CD14-positive monocyte (primary cell): ENCODE results near the gene APCDD1. TPM values are rescaled to one million over a fixed set of nuclear protein-coding genes. Genes with fewer than 3 reads are reported as not detected.

Experiments
- DNase-seq, 3 donors: peaks; one replicate each; pipeline ENCODE4 v3.0.0-alpha.2; 2011 to 2022
- H2AFZ ChIP-seq: 2 replicates; pipeline ENCODE4 v1.6.0; 2012; ENCODE audit warnings: mild to moderate bottlenecking, low read depth, low read length, inconsistent platforms; ENCODE audit not compliant: insufficient read depth, poor library complexity, severe bottlenecking
- H3K27ac ChIP-seq, 2 donors: 1 replicate in 1 of 2; 2 replicates in 1 of 2; pipeline ENCODE4 v1.5.1; 2012 to 2013; ENCODE audit warnings: low read length in 2 of 2, control low read depth in 1 of 2, inconsistent platforms in 1 of 2, low read depth in 1 of 2, mild to moderate bottlenecking in 1 of 2
- H3K27me3 ChIP-seq, 2 donors: one replicate each; pipeline versions ENCODE4 v1.6.0 to v1.6.1; 2011 to 2013; ENCODE audit warnings: low read length in 2 of 2; ENCODE audit not compliant: control insufficient read depth in 2 of 2, insufficient read depth in 2 of 2
- H3K36me3 ChIP-seq, 2 donors: replicated peaks in 1 of 2; 1 replicate in 1 of 2; 2 replicates in 1 of 2; pipeline versions ENCODE4 v1.5.1 to v1.6.1; 2012 to 2013; ENCODE audit warnings: low read length in 2 of 2, control low read depth in 1 of 2, inconsistent platforms in 1 of 2, mild to moderate bottlenecking in 1 of 2; ENCODE audit not compliant: insufficient read depth in 2 of 2, control insufficient read depth in 1 of 2
- H3K4me1 ChIP-seq, 2 donors: 1 replicate in 1 of 2; 2 replicates in 1 of 2; pipeline versions ENCODE4 v1.5.1 to v1.6.1; 2012 to 2013; ENCODE audit warnings: low read length in 2 of 2, control low read depth in 1 of 2, inconsistent platforms in 1 of 2, mild to moderate bottlenecking in 1 of 2, moderate library complexity in 1 of 2; ENCODE audit not compliant: insufficient read depth in 2 of 2, control insufficient read depth in 1 of 2
- H3K4me2 ChIP-seq: replicated peaks from 2 replicates; pipeline ENCODE3; 2012; ENCODE audit warnings: low read length, moderate library complexity, mild to moderate bottlenecking; ENCODE audit not compliant: poor library complexity, severe bottlenecking; ENCODE audit errors: extremely low read depth
- H3K4me3 ChIP-seq, 3 experiments: fragments of 200-600 bp in 1 of 3; sonication (generic) in 1 of 3; replicated peaks in 1 of 3; 1 replicate in 2 of 3; 2 replicates in 1 of 3; pipeline ENCODE4 v1.5.1; 2011 to 2013; ENCODE audit warnings: low read length in 3 of 3, mild to moderate bottlenecking in 3 of 3, control low read depth in 2 of 3, low read depth in 2 of 3, inconsistent platforms in 1 of 3, moderate library complexity in 1 of 3
- H3K79me2 ChIP-seq: 2 replicates; pipeline ENCODE4 v1.6.0; 2012; ENCODE audit warnings: mild to moderate bottlenecking, control low read depth, inconsistent platforms, low read length, moderate library complexity; ENCODE audit not compliant: insufficient read depth
- H3K9ac ChIP-seq: 2 replicates; pipeline ENCODE4 v1.6.0; 2017; ENCODE audit warnings: low read length, mild to moderate bottlenecking; ENCODE audit not compliant: insufficient read depth, poor library complexity, severe bottlenecking
- H3K9me3 ChIP-seq, 2 donors: replicated peaks in 1 of 2; 1 replicate in 1 of 2; 2 replicates in 1 of 2; pipeline versions ENCODE4 v1.5.1 to v1.6.1; 2012 to 2013; ENCODE audit warnings: low read length in 2 of 2, control low read depth in 1 of 2; ENCODE audit not compliant: control insufficient read depth in 1 of 2, insufficient read depth in 1 of 2
- H4K20me1 ChIP-seq: 2 replicates; pipeline ENCODE4 v1.6.0; 2012; ENCODE audit warnings: mild to moderate bottlenecking, low read length, control low read depth, moderate library complexity; ENCODE audit not compliant: insufficient read depth
- H3K27ac Mint-ChIP-seq, 7 donors: one replicate each; pipeline ENCODE4 v1.8.0; 2020; ENCODE audit warnings: mild to moderate bottlenecking in 7 of 7, mixed read lengths in 7 of 7, moderate library complexity in 6 of 7, inconsistent platforms in 2 of 7
- H3K27me3 Mint-ChIP-seq, 3 donors: one replicate each; pipeline ENCODE4 v1.8.0; 2021 to 2022; ENCODE audit warnings: low read depth in 3 of 3, mild to moderate bottlenecking in 3 of 3, mixed read lengths in 3 of 3, moderate library complexity in 3 of 3, inconsistent platforms in 1 of 3
- H3K36me3 Mint-ChIP-seq, 2 donors: one replicate each; pipeline ENCODE4 v1.8.0; 2020; ENCODE audit warnings: mixed read lengths in 2 of 2, inconsistent platforms in 1 of 2, mild to moderate bottlenecking in 1 of 2
- H3K4me1 Mint-ChIP-seq: one replicate; pipeline ENCODE4 v1.8.0; 2020; ENCODE audit warnings: mild to moderate bottlenecking, mixed read lengths
- H3K4me3 Mint-ChIP-seq, 2 donors: one replicate each; pipeline ENCODE4 v1.8.0; 2020; ENCODE audit warnings: mild to moderate bottlenecking in 2 of 2, mixed read lengths in 2 of 2, moderate library complexity in 1 of 2
- H3K9me3 Mint-ChIP-seq, 7 donors: one replicate each; pipeline ENCODE4 v1.8.0; 2020 to 2022; ENCODE audit warnings: mixed read lengths in 7 of 7, mild to moderate bottlenecking in 6 of 7, moderate library complexity in 6 of 7, inconsistent platforms in 2 of 7
- WGBS: methylation state at CpG from one replicate; pipeline ENCODE4 v1.1.5; 2013; ENCODE audit warnings: missing lambda C conversion rate; ENCODE audit not compliant: insufficient coverage; 5-methylcytosine and 5-hydroxymethylcytosine counted together
- intact Hi-C, 2 donors: fragments of 100-400 bp; cut with micrococcal nuclease; formaldehyde crosslinking; loops; one replicate each; pipeline versions ENCODE4 v1.15.0 to v1.15.1; 2023
- polyA plus RNA-seq, 3 donors: library from polyadenylated mRNA; depleted of rRNA in 1 of 3; unstranded in 2 of 3; stranded (reverse) in 1 of 3; fragments of 300-500 nt in 2 of 3; fragments of >200 nt in 1 of 3; fragmentation: Illumina TruSeq in 2 of 3; gene quantifications; 1 replicate in 2 of 3; 2 replicates in 1 of 3; pipeline ENCODE4 v1.2.3, GENCODE V29; 2012 to 2021
- TF ChIP-seq, protein P1 (sequence below): fragments of 200-600 bp; IDR thresholded peaks from one replicate; pipeline ENCODE4 v1.8.0; 2022; ENCODE audit warnings: antibody characterized with exemption, mild to moderate bottlenecking

The APCDD1 gene
- polyA plus RNA-seq, 3 donors = 1.2 to 4.8 (median 1.6) TPM

DNA sequence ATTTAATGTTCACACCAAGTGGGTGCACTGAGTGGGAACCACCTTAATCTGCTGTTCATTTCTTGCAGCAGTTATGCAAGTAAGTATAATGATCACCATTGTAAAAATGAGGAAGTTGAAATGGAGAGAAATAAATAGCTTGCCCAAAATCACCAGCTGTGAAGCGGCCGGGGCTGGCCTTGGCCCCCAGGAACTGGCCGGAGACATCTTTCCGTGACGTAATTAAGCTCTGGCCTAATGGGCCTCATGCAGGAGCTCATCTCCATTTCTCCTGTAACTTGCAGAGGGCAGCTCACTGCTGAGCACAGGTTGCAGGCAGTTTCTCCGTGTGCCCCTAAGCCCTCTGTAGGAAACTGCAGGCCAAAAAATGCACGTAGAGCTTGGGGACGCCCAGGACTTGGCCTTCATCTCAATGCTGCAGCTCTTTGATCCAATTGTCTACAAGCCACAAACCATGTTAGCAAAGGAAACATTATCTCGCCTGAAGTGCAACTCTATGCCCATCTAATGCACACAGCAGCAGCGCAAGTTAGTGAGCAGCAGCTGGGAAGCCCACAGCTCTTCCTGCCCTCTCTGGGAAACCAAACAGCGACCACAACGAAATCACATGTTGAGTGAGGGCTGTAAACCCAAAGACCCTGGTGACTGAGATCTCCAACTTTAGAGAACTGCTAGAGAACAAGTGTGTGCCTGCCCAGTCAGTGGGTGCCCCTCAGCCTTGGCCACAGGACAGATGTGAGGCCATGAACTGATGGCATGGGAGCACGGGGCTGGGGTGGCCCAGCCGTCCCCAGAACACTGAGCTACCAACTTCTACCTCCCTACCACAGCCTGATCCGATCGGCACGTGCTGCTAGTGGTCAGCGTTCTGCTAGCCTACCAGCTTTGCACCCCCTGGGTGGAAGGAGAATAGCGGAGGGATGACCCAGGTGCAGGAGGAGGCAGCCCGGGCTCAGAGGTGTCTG, 28.8 kb downstream of the APCDD1 start:
- Mint-ChIP-seq H3K9me3 (peaks cover 0 to 2% (median 0%) of the 10 kb centered on the region in 7 donors), H3K4me3 (peak overlapping the region; percentile 43 to 78), H3K4me1 (peaks cover 35% of the 10 kb centered on the region), H3K27me3 (peaks cover 0 to 6% (median 1%) of the 10 kb centered on the region in 3 donors), H3K27ac (peak overlapping the region in 5 of 7 donors; percentile 8 to 80 (median 70)), H3K36me3 (peaks cover 7 to 17% of the 10 kb centered on the region in 2 donors)
- peaks cover 30 to 36% of the 10 kb centered on the region in 2 donors for H3K4me1 ChIP-seq
- H4K20me1 ChIP-seq = no peaks in the 10 kb centered on the region
- H3K4me3 ChIP-seq = peak overlapping the region in 1 of 3 experiments; percentile 37
- H3K9me3 ChIP-seq = no peaks in the 10 kb centered on the region
- peak overlapping the region; percentile 53 for H3K4me2 ChIP-seq
- TF ChIP-seq, protein P1, sequence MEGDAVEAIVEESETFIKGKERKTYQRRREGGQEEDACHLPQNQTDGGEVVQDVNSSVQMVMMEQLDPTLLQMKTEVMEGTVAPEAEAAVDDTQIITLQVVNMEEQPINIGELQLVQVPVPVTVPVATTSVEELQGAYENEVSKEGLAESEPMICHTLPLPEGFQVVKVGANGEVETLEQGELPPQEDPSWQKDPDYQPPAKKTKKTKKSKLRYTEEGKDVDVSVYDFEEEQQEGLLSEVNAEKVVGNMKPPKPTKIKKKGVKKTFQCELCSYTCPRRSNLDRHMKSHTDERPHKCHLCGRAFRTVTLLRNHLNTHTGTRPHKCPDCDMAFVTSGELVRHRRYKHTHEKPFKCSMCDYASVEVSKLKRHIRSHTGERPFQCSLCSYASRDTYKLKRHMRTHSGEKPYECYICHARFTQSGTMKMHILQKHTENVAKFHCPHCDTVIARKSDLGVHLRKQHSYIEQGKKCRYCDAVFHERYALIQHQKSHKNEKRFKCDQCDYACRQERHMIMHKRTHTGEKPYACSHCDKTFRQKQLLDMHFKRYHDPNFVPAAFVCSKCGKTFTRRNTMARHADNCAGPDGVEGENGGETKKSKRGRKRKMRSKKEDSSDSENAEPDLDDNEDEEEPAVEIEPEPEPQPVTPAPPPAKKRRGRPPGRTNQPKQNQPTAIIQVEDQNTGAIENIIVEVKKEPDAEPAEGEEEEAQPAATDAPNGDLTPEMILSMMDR = no peak
- H3K79me2 ChIP-seq = no peaks in the 10 kb centered on the region
- 20% methylated on average over 16 of the region's 20 CpGs for WGBS
- H2AFZ ChIP-seq = peak overlapping the region; percentile 55
- DNase-seq = peak; percentile 52 to 65 (median 58)
- no peaks in the 10 kb centered on the region for H3K36me3 ChIP-seq
- H3K27me3 ChIP-seq = no peaks in the 10 kb centered on the region
- no peak overlapping the region for H3K9ac ChIP-seq
- intact Hi-C loops = no loop called here
- H3K27ac ChIP-seq = peak overlapping the region in 1 of 2 donors; percentile 24

DNA sequence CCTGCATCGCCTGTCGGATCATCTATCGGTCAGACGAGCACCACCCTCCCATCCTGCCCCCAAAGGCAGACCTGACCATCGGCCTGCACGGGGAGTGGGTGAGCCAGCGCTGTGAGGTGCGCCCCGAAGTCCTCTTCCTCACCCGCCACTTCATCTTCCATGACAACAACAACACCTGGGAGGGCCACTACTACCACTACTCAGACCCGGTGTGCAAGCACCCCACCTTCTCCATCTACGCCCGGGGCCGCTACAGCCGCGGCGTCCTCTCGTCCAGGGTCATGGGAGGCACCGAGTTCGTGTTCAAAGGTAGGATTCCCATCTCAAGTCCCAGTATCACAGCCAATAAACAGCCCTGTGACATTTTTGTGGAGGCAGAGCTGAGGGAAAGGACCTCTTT, 31.0 kb downstream of the APCDD1 start:
- H3K27me3 ChIP-seq = no peaks in the 10 kb centered on the region
- no peak overlapping the region for H3K4me2 ChIP-seq
- peaks cover 23 to 27% of the 10 kb centered on the region in 2 donors for H3K4me1 ChIP-seq
- H3K4me3 ChIP-seq = no peak overlapping the region
- no peaks in the 10 kb centered on the region for H3K79me2 ChIP-seq
- H3K9me3 ChIP-seq = no peaks in the 10 kb centered on the region
- no peak overlapping the region for H3K9ac ChIP-seq
- H3K4me3 Mint-ChIP-seq = no peak overlapping the region
- no peak for DNase-seq
- TF ChIP-seq, protein P1 = no peak
- H2AFZ ChIP-seq = no peak overlapping the region
- H3K27ac Mint-ChIP-seq = no peak overlapping the region
- H3K36me3 Mint-ChIP-seq = peaks cover 10 to 17% of the 10 kb centered on the region in 2 donors
- H4K20me1 ChIP-seq = no peaks in the 10 kb centered on the region
- H3K36me3 ChIP-seq = no peaks in the 10 kb centered on the region
- no peak overlapping the region for H3K27ac ChIP-seq
- H3K4me1 Mint-ChIP-seq = peaks cover 29% of the 10 kb centered on the region
- peaks cover 0 to 1% (median 1%) of the 10 kb centered on the region in 3 donors for H3K27me3 Mint-ChIP-seq
- 97% methylated on average over 9 of the region's 20 CpGs for WGBS
- intact Hi-C loops = no loop called here
- no peaks in the 10 kb centered on the region for H3K9me3 Mint-ChIP-seq
